Measurements from ENCODE around the gene CRX.
"Not testable (repeated sequence)": the region's sequence is repeated elsewhere in the genome, so short reads cannot be mapped to it uniquely, and the experiment has no call there.

CRX gene

DNA sequence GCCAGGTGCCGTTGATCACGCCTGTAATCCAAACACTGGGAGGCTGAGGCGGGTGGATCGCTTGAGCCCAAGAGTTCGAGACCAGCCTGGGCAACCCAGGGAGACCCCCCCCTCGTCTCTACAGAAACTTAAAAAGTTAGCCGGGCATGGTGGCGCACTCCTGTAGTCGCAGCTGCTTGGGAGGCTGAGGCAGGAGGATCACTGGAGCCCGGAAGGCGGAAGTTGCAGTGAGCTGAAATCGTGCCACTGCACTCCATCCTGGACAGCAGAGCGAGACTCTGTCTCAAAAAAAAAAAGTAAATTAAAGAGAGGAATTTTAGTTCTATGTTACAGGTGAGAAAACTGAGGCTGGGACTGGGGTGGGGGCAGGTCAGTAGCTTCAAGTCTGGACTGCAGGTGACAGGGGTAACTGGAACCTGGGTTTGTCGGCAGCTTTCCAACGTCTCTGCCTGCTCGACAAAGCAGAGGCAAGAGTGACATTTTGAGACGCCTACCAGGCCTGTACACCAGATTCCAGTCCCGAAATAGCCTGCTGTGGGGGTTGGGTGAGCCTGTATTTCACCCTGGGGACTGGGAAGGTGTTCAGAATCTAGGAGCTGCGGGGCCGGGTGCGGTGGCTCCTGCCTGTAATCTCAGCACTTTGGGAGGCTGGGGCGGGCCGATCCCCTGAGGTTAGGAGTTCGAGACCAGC lies 42.1 kb upstream of the CRX start:
- Mint-ChIP-seq H3K4me3 (peak overlapping the region; percentile 87), H3K9me3 (no peaks in the 10 kb centered on the region), H3K27ac (peak overlapping the region; percentile 54), H3K4me1 (peaks cover 25% of the 10 kb centered on the region), H3K36me3 (ENCODE audit: low read depth) (peaks cover 31% of the 10 kb centered on the region), H3K27me3 (ENCODE audit: low read depth, poor library complexity) (peaks cover 3% of the 10 kb centered on the region)
- TF ChIP-seq, protein P1, sequence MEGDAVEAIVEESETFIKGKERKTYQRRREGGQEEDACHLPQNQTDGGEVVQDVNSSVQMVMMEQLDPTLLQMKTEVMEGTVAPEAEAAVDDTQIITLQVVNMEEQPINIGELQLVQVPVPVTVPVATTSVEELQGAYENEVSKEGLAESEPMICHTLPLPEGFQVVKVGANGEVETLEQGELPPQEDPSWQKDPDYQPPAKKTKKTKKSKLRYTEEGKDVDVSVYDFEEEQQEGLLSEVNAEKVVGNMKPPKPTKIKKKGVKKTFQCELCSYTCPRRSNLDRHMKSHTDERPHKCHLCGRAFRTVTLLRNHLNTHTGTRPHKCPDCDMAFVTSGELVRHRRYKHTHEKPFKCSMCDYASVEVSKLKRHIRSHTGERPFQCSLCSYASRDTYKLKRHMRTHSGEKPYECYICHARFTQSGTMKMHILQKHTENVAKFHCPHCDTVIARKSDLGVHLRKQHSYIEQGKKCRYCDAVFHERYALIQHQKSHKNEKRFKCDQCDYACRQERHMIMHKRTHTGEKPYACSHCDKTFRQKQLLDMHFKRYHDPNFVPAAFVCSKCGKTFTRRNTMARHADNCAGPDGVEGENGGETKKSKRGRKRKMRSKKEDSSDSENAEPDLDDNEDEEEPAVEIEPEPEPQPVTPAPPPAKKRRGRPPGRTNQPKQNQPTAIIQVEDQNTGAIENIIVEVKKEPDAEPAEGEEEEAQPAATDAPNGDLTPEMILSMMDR (IDR thresholded peaks at IDR 0.05) = no peak
- no peak for DNase-seq

DNA sequence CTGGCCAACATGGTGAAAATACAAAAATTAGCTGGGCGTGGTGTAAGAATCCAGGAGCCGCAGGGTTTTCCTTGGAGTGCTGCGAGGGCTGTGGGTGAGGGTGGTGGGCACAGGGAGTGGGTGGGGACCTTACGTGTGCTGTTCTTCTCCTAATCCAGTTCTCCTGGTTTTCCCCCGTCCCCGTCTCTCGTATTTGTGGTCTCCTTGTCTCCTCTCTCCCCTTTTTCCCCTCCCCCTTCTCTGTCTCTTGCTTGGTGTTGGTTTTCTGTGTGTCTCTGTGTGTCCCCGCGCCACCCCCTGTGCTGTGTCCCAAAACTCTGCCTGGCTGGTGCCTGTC lies 41.6 kb upstream of the CRX start:
- no peaks in the 10 kb centered on the region for H3K9me3 Mint-ChIP-seq
- DNase-seq = no peak
- no peak overlapping the region for H3K27ac Mint-ChIP-seq
- TF ChIP-seq, protein P1 (IDR thresholded peaks at IDR 0.05) = no peak
- peaks cover 3% of the 10 kb centered on the region for H3K27me3 Mint-ChIP-seq (ENCODE audit: low read depth, poor library complexity)
- peaks cover 32% of the 10 kb centered on the region for H3K36me3 Mint-ChIP-seq (ENCODE audit: low read depth)
- peaks cover 25% of the 10 kb centered on the region for H3K4me1 Mint-ChIP-seq
- peak overlapping the region; percentile 87 for H3K4me3 Mint-ChIP-seq

DNA sequence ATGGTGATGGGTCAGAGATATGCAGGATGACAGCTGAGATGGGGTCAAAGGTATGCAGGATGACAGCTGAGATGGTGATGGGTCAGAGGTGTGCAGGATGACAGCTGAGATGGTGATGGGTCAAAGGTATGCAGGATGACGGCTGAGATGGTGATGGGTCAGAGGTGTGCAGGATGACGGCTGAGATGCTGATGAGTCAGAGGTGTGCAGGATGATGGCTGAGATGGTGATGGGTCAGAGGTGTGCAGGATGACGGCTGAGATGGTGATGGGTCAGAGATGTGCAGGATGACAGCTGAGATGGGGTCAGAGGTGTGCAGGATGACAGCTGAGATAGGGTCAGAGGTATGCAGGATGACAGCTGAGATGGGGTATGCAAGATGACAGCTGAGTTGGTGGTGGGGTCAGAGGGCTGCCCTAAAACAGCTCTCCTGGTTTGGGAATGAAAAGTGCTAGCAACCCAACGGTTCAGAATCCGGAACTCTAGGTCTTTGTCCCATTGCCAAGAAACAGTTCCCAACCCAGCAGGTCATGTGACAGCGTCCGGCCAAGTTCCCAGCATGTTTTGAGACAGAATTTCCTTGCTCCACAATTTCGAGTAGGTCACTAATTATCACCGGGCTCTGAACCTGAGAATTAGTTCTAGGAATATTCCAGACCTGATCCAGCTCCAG lies 40.0 kb upstream of the CRX start:
- H3K4me3 Mint-ChIP-seq = no peak overlapping the region
- TF ChIP-seq, protein P1 (IDR thresholded peaks at IDR 0.05) = no peak
- H3K36me3 Mint-ChIP-seq (ENCODE audit: low read depth) = peaks cover 36% of the 10 kb centered on the region
- no peaks in the 10 kb centered on the region for H3K9me3 Mint-ChIP-seq
- DNase-seq = no peak
- H3K27me3 Mint-ChIP-seq (ENCODE audit: low read depth, poor library complexity) = peaks cover 3% of the 10 kb centered on the region
- peaks cover 25% of the 10 kb centered on the region for H3K4me1 Mint-ChIP-seq
- H3K27ac Mint-ChIP-seq = peak overlapping the region; percentile 74

DNA sequence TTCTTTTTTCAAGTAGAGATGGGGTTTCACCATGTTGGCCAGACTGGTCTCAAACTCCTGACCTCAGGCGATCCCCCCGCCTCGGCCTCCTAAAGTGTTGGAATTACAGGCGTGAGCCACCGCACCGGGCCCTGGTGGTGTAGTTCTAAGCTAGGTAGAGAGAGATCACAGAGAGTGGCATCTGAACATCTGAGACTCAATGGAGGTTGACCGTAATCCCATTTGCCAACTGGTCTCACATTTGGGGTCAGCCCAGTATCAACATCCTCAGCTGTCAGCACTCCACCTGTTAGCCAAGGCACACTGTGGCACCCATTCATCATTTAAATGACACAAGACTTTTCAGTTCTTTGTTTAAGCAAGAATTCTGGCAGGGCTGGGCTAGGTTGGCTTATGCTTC lies 35.2 kb upstream of the CRX start:
- H3K27ac Mint-ChIP-seq = no peak overlapping the region
- H3K27me3 Mint-ChIP-seq (ENCODE audit: low read depth, poor library complexity) = peaks cover 8% of the 10 kb centered on the region
- H3K4me1 Mint-ChIP-seq = peaks cover 14% of the 10 kb centered on the region
- TF ChIP-seq, protein P1 (IDR thresholded peaks at IDR 0.05) = no peak
- peaks cover 28% of the 10 kb centered on the region for H3K36me3 Mint-ChIP-seq (ENCODE audit: low read depth)
- DNase-seq = no peak
- no peaks in the 10 kb centered on the region for H3K9me3 Mint-ChIP-seq
- no peak overlapping the region for H3K4me3 Mint-ChIP-seq

DNA sequence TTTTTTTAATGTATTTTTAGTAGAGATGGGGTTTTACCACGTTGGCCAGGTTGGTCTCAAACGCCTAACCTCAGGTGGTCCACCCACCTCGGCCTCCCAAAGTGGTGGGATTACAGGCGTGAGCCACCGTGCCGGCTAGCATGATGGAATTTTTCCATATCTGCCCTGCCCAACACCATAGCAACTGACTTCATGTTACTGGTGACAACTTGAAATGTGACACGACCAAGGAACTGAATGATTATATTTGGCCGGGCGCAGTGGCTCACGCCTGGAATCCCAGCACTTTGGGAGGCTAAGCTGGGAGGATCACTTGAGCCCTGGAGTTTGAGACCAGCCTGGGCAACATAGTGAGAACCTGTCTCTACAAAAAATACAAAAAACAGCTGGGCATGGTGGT lies 34.4 kb upstream of the CRX start:
- H3K4me1 Mint-ChIP-seq = peaks cover 14% of the 10 kb centered on the region
- not testable (repeated sequence) for H3K27me3 Mint-ChIP-seq (ENCODE audit: low read depth, poor library complexity); H3K9me3 Mint-ChIP-seq; H3K27ac Mint-ChIP-seq; H3K4me3 Mint-ChIP-seq; DNase-seq
- peaks cover 21% of the 10 kb centered on the region for H3K36me3 Mint-ChIP-seq (ENCODE audit: low read depth)

DNA sequence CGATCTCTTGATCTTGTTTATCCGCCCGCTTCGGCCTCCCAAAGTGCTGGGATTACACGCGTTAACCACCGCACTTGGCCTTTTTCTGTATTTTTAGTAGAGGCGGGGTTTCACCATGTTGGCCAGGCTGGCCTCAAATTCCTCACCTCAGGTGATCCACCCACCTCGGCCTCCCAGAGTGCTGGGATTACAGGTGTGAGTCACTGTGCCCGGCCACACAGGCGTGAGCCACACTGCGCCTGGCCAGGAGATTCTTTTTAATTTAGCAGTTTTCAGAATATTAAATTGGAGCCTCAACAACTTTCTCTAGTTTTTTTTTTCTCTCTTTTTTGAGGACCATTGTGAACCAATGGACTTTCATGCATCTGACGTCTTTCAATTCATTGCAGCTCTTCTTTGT lies 31.9 kb upstream of the CRX start:
- H3K27me3 Mint-ChIP-seq (ENCODE audit: low read depth, poor library complexity); H3K4me3 Mint-ChIP-seq; H3K9me3 Mint-ChIP-seq; H3K27ac Mint-ChIP-seq; DNase-seq; H3K36me3 Mint-ChIP-seq (ENCODE audit: low read depth): not testable (repeated sequence)
- peaks cover 14% of the 10 kb centered on the region for H3K4me1 Mint-ChIP-seq

DNA sequence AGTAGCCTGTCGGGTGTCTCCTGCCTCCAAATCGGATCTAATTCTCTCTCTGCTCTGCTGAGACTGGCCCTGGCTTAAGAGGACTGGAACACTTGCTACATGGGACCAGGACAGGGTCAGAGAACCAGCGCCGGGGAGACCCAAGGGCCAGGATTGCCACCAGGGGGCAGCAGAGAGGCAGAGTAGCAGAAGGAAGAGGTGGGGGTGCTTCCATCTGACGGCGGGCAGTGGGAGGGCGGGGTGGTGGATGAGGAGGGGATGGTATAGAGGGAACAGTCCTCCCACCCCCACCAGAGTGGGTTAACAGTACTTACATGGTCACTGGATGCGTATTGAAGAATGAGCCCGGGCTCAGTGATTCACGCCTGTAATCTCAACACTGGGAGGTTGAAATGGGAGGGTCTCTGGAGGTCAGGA lies 31.3 kb upstream of the CRX start:
- Mint-ChIP-seq H3K27me3 (ENCODE audit: low read depth, poor library complexity) (peaks cover 8% of the 10 kb centered on the region), H3K4me3 (peak overlapping the region; percentile 15), H3K9me3 (peaks cover 4% of the 10 kb centered on the region), H3K36me3 (ENCODE audit: low read depth) (peaks cover 2% of the 10 kb centered on the region), H3K27ac (no peak overlapping the region), H3K4me1 (peaks cover 14% of the 10 kb centered on the region)
- DNase-seq = peak; percentile 96
- TF ChIP-seq, protein P1 (IDR thresholded peaks at IDR 0.05) = peak; percentile 76

All from nephron progenitor cell (in vitro differentiated cells).